WTC11 (cell line): Measurements from ENCODE around the gene CLK2.

ENCODE experiments used
- CREB1 ChIP-seq: sonication (generic); formaldehyde crosslinking; IDR thresholded peaks from 2 replicates; pipeline ENCODE4 v1.8.0; 2023; ENCODE audit warnings: mild to moderate bottlenecking, missing genetic modification reagents
- CREM ChIP-seq: sonication (generic); formaldehyde crosslinking; IDR thresholded peaks from 2 replicates; pipeline ENCODE4 v1.8.1; 2022; ENCODE audit warnings: mild to moderate bottlenecking, missing genetic modification reagents, moderate library complexity
- ESRRA ChIP-seq: sonication (generic); formaldehyde crosslinking; IDR thresholded peaks from 2 replicates; pipeline ENCODE4 v1.8.1; 2022; ENCODE audit warnings: mild to moderate bottlenecking, missing genetic modification reagents, borderline replicate concordance
- FOXK1 ChIP-seq: sonication (generic); formaldehyde crosslinking; IDR thresholded peaks from 2 replicates; pipeline ENCODE4 v1.8.0; 2022; ENCODE audit warnings: mild to moderate bottlenecking, moderate library complexity, missing genetic modification reagents
- NR1H2 ChIP-seq: sonication (generic); formaldehyde crosslinking; IDR thresholded peaks from 2 replicates; pipeline ENCODE4 v1.9.0; 2021; ENCODE audit warnings: mild to moderate bottlenecking, moderate library complexity, missing genetic modification reagents
- PRRX2 ChIP-seq: fragments of 250-450 bp; sonication (Bioruptor Pico); IDR thresholded peaks from 2 replicates; pipeline ENCODE4 v1.8.0; 2021; ENCODE audit warnings: mild to moderate bottlenecking
- SP1 ChIP-seq: sonication (generic); formaldehyde crosslinking; conservative IDR thresholded peaks from 2 replicates; pipeline ENCODE4 v1.8.1; 2022; ENCODE audit warnings: missing genetic modification reagents
- TP53 ChIP-seq: sonication (generic); formaldehyde crosslinking; IDR thresholded peaks from 2 replicates; pipeline ENCODE4 v1.8.1; 2023; ENCODE audit warnings: mild to moderate bottlenecking, missing genetic modification reagents
- TF ChIP-seq, protein P1 (sequence below): sonication (generic); formaldehyde crosslinking; IDR thresholded peaks from 2 replicates; pipeline ENCODE4 v1.8.1; 2023; ENCODE audit warnings: mild to moderate bottlenecking, missing genetic modification reagents, borderline replicate concordance
- TF ChIP-seq, protein P2 (sequence below): sonication (generic); formaldehyde crosslinking; conservative IDR thresholded peaks from 2 replicates; pipeline ENCODE4 v1.8.1; 2022; ENCODE audit warnings: mild to moderate bottlenecking, missing genetic modification reagents
- TF ChIP-seq, protein P3 (sequence below): sonication (generic); formaldehyde crosslinking; IDR thresholded peaks from 2 replicates; pipeline ENCODE4 v1.8.0; 2022; ENCODE audit warnings: mild to moderate bottlenecking, missing genetic modification reagents
- TF ChIP-seq, protein P4 (sequence below): sonication (generic); formaldehyde crosslinking; IDR thresholded peaks from 2 replicates; pipeline ENCODE4 v1.8.1; 2022; ENCODE audit warnings: low read depth, missing genetic modification reagents, borderline replicate concordance
- TF ChIP-seq, protein P5 (sequence below): fragments of 200-600 bp; IDR thresholded peaks from 2 replicates; pipeline ENCODE4 v1.8.0; 2022; ENCODE audit warnings: antibody characterized with exemption

DNA sequence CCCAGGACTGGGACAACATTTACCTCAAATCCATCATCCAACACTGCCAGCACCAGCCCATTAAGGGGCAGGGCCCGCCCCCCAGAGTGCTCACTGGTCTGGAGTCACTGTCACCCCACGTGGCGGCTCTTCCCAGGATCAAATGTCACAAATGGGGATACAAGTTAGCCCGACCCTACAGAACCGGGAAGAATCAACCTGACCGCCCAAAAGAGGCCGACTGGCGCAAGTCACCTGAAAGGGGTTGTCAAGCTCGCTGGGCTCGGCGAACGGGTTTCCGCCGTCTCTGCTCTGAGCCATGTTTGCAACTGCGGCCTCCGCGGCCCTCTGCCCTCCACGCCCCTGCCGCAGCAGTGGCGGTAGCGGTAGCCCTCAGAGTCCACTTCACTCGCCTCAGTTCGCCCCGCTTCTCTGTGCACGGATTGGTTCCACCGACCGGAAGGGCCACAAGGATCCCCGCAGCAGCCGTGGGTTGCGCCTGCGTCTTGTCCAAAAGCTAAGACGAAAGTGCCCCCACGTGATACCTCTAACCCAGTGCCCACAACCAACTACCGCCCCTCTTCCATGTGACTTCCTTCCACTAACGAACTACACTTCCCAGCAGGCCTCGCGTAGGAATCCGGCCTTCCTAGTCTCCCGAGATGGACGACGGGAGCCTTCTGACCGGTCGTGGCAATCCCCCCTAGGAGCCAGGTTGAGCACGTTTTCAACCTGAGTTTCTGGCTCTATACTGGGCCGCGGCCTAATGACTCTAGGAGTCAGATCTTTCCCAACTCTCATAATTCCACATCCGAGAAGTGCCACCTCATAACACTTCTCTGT is 11.2 kb downstream of the CLK2 start, which contains the start of gene SCAMP3:
- TF ChIP-seq PRRX2 (CRISPR knock-in tag): peak; percentile 98
- no peak for TF ChIP-seq NR1H2 (CRISPR knock-in tag)
- TF ChIP-seq, protein P1, sequence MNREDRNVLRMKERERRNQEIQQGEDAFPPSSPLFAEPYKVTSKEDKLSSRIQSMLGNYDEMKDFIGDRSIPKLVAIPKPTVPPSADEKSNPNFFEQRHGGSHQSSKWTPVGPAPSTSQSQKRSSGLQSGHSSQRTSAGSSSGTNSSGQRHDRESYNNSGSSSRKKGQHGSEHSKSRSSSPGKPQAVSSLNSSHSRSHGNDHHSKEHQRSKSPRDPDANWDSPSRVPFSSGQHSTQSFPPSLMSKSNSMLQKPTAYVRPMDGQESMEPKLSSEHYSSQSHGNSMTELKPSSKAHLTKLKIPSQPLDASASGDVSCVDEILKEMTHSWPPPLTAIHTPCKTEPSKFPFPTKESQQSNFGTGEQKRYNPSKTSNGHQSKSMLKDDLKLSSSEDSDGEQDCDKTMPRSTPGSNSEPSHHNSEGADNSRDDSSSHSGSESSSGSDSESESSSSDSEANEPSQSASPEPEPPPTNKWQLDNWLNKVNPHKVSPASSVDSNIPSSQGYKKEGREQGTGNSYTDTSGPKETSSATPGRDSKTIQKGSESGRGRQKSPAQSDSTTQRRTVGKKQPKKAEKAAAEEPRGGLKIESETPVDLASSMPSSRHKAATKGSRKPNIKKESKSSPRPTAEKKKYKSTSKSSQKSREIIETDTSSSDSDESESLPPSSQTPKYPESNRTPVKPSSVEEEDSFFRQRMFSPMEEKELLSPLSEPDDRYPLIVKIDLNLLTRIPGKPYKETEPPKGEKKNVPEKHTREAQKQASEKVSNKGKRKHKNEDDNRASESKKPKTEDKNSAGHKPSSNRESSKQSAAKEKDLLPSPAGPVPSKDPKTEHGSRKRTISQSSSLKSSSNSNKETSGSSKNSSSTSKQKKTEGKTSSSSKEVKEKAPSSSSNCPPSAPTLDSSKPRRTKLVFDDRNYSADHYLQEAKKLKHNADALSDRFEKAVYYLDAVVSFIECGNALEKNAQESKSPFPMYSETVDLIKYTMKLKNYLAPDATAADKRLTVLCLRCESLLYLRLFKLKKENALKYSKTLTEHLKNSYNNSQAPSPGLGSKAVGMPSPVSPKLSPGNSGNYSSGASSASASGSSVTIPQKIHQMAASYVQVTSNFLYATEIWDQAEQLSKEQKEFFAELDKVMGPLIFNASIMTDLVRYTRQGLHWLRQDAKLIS (CRISPR knock-in tag): peak; percentile 86; the same call in 1 of the 2 replicates
- TF ChIP-seq, protein P2, sequence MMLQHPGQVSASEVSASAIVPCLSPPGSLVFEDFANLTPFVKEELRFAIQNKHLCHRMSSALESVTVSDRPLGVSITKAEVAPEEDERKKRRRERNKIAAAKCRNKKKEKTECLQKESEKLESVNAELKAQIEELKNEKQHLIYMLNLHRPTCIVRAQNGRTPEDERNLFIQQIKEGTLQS (CRISPR knock-in tag): no peak
- peak; percentile 66; the same call in 1 of the 2 replicates for TF ChIP-seq TP53 (CRISPR knock-in tag)
- TF ChIP-seq FOXK1 (CRISPR knock-in tag): peak; percentile 68
- TF ChIP-seq, protein P3, sequence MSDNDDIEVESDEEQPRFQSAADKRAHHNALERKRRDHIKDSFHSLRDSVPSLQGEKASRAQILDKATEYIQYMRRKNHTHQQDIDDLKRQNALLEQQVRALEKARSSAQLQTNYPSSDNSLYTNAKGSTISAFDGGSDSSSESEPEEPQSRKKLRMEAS: peak; percentile 82; the same call in 1 of the 2 replicates
- peak; percentile 63; the same call in 1 of the 2 replicates for TF ChIP-seq CREM (CRISPR knock-in tag)
- peak; percentile 82 for TF ChIP-seq SP1
- TF ChIP-seq, protein P4, sequence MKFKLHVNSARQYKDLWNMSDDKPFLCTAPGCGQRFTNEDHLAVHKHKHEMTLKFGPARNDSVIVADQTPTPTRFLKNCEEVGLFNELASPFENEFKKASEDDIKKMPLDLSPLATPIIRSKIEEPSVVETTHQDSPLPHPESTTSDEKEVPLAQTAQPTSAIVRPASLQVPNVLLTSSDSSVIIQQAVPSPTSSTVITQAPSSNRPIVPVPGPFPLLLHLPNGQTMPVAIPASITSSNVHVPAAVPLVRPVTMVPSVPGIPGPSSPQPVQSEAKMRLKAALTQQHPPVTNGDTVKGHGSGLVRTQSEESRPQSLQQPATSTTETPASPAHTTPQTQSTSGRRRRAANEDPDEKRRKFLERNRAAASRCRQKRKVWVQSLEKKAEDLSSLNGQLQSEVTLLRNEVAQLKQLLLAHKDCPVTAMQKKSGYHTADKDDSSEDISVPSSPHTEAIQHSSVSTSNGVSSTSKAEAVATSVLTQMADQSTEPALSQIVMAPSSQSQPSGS: no peak
- TF ChIP-seq, protein P5, sequence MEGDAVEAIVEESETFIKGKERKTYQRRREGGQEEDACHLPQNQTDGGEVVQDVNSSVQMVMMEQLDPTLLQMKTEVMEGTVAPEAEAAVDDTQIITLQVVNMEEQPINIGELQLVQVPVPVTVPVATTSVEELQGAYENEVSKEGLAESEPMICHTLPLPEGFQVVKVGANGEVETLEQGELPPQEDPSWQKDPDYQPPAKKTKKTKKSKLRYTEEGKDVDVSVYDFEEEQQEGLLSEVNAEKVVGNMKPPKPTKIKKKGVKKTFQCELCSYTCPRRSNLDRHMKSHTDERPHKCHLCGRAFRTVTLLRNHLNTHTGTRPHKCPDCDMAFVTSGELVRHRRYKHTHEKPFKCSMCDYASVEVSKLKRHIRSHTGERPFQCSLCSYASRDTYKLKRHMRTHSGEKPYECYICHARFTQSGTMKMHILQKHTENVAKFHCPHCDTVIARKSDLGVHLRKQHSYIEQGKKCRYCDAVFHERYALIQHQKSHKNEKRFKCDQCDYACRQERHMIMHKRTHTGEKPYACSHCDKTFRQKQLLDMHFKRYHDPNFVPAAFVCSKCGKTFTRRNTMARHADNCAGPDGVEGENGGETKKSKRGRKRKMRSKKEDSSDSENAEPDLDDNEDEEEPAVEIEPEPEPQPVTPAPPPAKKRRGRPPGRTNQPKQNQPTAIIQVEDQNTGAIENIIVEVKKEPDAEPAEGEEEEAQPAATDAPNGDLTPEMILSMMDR: no peak
- no peak; the same call in none of the 2 replicates for TF ChIP-seq CREB1
- TF ChIP-seq ESRRA (CRISPR knock-in tag): peak; percentile 77; the same call in 1 of the 2 replicates
